RPMI7951 (cell line): ENCODE results near the gene CEP41. TPM values are rescaled to one million over a fixed set of nuclear protein-coding genes. Genes with fewer than 3 reads are reported as not detected.

Experiments used
- DNase-seq: peaks from one replicate; pipeline ENCODE4 v3.0.0-alpha.2; 2012; ENCODE audit warnings: low read depth
- total RNA-seq: library from RNA; depleted of rRNA; stranded (reverse); fragments of >200 nt; shearing (Covaris generic); gene quantifications from 2 replicates; pipeline ENCODE4 v1.2.3, GENCODE V29; 2014; rRNA removed

CEP41 gene, protein sequence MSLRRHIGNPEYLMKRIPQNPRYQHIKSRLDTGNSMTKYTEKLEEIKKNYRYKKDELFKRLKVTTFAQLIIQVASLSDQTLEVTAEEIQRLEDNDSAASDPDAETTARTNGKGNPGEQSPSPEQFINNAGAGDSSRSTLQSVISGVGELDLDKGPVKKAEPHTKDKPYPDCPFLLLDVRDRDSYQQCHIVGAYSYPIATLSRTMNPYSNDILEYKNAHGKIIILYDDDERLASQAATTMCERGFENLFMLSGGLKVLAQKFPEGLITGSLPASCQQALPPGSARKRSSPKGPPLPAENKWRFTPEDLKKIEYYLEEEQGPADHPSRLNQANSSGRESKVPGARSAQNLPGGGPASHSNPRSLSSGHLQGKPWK
- total RNA-seq = 27.2 and 36.8 TPM in 2 replicates

GRCh38 chr7:130440527-130441365 is at the start of gene CEP41:
TSS of gene CEP41 (minus strand) at chr7:130441016. CDS start at chr7:130440966, 50 bp downstream.
- peak; percentile 98 for DNase-seq

DNA sequence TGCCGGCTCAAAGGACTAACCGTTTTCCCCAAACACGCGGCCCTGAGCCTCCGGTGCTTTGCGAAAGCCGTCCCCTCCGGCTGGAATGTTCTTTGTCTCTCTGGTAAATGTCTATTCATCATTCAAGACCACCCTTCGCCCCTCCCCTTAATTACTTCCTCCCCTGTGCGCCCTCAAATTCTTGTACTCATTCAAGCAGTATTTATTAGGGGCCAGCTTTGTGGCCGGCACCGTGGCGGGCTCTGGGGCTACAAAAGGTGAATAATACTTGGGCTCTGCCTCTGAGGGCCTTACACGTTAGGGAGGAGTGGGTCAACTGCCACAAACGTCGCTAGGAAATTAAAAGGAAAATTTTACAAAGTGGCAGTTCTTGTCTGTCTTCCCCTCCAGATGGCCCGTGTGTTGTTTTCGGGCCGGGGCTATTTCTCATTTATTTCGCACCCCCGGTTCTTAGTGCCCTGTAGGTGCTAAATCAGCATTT is 49.5 kb upstream of the CEP41 start:
- no peak for DNase-seq

- peak; percentile 85 for DNase-seq
Observed at GRCh38 chr7:130489140-130489983, 48.5 kb upstream of the CEP41 start.

GRCh38 chr7:130488392-130489139 is 47.8 kb upstream of the CEP41 start:
- DNase-seq = no peak

GRCh38 chr7:130486954-130487436 is 46.2 kb upstream of the CEP41 start:
- no peak for DNase-seq

- peak; percentile 17 for DNase-seq
Observed at GRCh38 chr7:130486114-130486953, 45.5 kb upstream of the CEP41 start.

GRCh38 chr7:130485734-130486113 is 44.9 kb upstream of the CEP41 start:
- DNase-seq = no peak

GRCh38 chr7:130483031-130483430 is 42.2 kb upstream of the CEP41 start:
- no peak for DNase-seq

DNA sequence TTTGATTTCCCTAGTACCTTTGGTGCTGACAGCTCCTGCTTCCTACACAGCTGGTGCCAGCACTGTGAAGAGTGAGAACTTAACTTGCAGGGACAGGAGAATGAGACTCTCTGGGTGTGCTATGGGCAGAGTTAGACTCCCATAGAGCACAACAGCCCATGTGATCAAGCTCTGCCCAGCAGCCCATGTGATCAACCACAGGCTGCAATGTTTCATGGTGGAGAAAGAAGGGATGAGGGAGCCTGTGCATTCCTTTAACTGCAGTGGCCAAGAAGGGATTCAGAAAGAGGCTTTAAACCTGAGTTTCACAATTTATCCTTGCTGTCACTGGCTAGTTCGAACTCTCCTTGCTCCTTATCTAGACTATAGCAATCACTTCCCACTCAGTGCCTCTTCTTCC is 41.1 kb upstream of the CEP41 start:
- peak; percentile 31 for DNase-seq

DNA sequence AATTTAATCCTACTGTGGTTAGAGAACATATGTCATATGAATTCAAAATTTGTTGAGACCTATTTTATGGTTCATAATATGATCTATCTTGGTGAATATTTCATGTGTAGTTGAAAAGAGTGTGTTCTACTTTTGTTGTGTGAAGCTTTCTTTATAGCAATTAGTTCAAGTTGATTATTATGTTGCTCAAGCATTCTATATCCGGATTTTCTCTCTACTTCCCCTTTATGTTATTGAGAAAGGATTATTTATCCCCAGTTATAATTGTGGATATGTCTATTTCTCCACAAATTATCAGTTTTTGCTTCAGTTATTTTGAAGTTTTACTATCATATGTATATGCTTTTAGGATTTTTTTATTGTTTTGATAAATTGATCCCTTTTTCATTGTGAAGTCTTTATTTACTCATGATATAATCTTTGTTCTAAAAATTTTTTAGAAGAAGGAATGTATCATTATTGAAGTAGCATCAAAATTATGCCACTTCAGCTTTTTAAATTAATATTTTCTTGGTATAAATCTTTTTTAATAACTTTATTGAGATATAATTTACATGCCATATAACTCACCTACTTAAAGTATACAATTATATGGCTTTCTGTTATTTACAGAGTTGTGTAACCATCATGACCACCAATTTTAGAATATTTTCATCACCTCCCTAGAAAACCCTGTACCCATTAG is 39.0 kb upstream of the CEP41 start:
- DNase-seq = no peak

- DNase-seq = no peak
Observed at GRCh38 chr7:130478991-130479390, 38.2 kb upstream of the CEP41 start.

DNA sequence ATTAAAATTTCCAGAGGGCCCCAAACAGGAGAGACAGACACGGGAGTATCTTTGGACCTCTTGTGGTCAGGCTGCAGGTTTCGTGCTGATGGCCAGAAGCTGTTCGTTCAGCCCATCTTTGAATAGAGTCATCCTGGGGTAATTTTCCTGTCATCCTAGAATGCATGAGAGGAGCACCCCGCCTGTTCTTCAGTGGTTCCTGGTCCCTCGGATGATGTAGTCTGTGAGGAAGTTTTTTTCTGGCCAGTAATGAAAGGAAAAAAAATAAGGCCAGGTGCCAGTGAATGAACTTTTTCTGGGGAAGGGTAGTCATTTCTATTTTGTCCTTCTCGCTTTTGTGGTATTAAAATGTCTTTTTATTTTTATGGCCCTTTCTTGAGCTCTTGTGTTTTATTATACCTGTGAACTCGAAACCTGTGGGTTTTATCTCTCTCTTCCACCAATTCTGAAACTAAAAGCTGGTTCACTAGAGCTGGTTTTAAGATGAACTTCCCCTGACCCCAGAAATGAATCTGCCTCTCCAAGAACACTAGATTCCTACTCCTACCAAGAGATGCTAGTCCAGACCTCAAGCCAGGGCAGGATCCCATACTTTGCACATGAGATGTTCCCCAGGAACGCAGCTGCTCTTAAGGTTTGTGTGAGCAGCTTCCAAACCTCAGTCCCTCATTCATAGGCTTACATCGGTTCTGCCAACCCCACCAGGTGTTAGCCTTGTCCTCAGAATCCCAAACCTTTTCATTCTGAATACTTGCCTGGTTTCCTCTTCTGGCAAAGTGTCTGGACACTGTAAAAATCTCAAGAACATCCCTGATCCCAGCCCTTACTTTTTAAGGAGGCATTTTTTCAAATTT is 35.7 kb upstream of the CEP41 start:
- DNase-seq = no peak

GRCh38 chr7:130475776-130476175 is 35.0 kb upstream of the CEP41 start:
- no peak for DNase-seq

GRCh38 chr7:130473876-130474275 is 33.1 kb upstream of the CEP41 start:
- no peak for DNase-seq

DNA sequence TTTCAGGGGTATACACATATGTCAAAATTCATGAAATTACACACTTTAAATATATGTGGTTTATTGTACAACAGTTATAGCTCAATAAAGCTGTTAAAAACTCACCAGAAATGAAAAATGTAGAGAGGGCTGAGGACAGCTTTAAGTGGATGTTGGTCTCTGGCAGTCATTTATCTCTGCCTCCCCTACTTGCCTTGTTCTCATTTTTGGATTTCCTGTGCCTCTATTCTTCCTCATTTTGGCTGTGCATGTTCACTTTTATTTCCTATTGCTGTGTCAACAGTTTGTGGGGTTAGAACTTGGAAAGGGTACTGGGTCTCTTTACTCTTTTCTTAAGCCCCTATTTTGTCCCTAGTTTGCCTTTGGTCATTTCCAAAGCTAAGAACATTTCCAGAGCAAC is 32.5 kb upstream of the CEP41 start:
- DNase-seq = no peak

- no peak for DNase-seq
Observed at GRCh38 chr7:130471974-130472373, 31.2 kb upstream of the CEP41 start.

GRCh38 chr7:130468612-130469011 is 27.8 kb upstream of the CEP41 start:
- no peak for DNase-seq
